Activated T-helper 9 cell treated with anti-CD3 and anti-CD28 coated beads, Interleukin-2, amount 50 U/mL, for 16 hours (primary cell): Measurements from ENCODE around the gene UTP14C.
"Not testable (repeated sequence)": the region's sequence is repeated elsewhere in the genome, so short reads cannot be mapped to it uniquely, and the experiment has no call there.

Experiments
- DNase-seq: peaks from one replicate; pipeline ENCODE4 v3.0.0-alpha.2; 2020; ENCODE audit warnings: low read depth

The UTP14C gene

DNA sequence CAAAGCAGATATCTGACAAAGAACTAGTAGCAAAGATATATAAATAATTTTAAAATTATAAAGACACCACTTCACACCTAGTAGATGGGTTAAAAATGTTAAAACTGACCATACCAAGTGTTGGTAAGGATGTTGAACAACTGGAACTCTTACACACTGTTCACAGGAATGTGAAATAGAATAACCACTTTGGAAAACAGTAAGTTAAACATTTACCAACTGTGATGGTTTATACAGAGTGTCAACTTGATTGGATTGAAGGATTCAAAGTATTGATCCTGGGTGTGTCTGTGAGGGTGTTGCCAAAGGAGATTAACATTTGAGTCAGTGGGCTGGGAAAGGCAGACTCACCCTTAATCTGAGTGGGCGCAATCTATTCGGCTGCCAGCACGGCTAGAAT lies 19.2 kb downstream of the UTP14C start:
- no peak for DNase-seq

DNA sequence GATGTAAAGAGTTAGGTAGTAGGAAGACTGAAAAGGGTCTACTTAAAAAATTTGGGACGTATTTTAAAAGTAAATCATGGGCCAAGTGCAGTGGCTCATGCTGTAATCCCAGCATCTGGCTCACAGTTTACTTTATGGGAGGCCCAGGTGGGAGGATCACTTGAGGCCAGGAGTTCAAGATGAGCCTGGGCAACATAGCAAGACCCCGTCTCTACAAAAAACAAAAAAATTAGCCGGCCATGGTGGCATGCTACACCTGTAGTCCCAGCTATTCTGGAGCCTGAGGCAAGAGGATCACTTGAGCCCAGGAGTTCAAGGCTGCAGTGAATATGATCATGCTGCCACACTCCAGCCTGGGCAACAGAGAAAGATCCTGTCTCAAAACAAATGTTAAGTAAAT lies 23.0 kb downstream of the UTP14C start:
- no peak for DNase-seq

DNA sequence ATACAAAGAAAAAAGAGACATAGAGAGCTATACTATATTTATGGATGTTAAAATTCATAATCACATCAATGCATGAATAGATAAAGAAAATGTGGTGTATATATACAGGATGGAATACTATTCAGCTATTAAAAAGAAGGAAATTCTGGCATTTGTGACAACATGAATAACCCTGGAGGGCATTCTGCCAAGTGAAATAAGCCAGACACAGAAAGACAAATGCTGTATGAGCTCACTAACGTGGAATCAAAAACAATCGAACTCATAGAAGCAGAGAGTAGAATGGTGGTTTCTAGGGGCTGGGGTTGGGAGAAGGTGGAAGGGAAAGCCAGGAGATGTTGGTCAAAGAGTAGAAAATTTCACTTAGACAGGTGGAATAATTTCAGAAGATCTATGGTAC lies 24.0 kb downstream of the UTP14C start:
- DNase-seq, result no peak

DNA sequence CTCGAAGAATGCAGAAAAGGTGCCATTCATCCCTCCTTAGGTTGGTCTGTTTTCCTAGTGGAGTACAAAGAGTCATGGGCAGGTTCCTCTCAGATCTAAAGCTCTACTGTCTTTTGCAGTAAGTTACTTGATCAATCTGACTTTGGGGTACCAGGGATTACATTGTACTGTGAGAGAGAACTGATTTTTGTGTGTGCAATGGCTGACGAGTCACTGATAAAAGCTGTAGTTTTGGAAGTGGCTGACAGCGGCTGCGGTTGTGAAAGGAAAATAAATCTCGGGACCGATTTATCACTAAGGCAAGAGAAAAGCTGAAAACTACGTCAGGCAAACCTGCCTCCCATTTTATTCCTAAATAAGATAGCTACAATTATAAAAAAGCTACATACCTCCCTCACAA lies 26.9 kb downstream of the UTP14C start:
- DNase-seq, result no peak

DNA sequence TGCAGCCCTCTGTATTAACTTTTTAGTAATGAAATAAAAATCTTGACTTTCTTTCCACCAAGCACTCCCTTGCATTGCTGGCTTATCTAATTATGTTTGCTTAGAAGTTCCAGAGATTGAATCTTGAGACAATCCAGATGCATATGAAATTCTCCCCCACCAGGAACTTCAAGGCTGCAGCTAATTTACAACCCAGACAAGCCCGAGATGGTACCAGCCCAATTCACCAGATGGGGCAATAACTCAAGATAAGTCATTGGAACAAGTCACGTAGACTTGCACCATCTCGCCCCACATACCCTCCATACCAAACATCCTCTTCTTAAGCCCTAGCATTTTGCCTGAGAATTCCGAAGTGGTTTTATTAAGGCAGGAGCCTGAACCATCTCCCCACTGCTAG lies 29.0 kb downstream of the UTP14C start:
- DNase-seq, result no peak

DNA sequence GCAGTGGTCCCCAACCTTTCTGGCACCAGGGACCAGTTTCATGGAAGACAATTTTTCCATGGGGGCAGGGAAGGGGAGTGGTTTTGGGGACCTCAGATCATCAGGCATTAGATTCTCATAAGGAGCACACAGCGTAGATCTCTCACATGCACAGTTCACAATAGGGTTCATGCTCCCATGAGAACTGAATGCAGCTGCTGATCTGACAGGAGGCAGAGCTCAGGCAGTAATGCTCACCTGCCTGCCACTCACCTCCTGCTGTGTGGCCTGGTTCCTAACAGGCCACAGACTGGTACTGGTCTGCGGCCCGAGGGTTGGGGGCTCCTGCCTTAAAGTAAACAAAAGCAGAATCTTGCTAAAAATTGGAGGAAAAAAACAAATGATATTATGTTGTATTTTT lies 36.6 kb downstream of the UTP14C start:
- DNase-seq, result not testable (repeated sequence)

DNA sequence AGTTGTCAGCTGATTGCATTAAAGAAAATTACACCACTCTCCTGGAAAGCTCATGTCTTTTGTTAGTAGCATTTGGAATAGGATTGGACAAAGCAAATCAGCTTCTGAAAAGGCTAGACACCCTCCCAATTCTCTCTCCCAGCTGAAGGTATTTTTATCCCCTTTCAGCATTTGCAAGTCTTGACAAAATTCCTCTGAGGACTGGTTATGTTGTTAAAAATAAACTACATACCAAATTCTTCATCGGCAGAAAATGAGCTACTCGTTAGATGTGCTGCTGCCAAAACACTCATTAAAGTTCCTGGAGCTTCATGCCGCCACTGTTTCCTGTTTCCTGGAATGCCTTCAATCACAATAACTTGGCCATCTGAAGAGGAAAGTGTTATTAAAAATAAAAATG lies 37.1 kb downstream of the UTP14C start:
- no peak for DNase-seq

DNA sequence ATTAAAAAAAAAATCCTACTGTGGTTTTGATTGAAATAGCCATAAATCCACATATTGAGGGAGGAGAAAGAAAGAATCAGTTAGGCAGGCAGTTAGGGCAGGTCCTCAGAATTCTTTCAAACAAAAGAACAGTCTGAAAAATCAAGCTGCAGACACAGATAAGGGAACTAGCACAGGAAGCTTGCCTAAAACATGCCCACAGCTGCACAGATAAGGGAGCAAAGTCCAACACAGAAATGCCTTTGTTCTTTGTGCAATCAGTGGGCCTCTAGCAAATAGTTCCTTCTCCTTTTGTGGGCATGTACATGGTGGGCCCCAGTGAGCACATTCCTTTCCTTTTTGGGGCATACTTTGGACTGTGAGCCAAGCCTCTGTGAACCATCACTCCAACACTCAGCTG lies 42.7 kb downstream of the UTP14C start:
- no peak for DNase-seq

DNA sequence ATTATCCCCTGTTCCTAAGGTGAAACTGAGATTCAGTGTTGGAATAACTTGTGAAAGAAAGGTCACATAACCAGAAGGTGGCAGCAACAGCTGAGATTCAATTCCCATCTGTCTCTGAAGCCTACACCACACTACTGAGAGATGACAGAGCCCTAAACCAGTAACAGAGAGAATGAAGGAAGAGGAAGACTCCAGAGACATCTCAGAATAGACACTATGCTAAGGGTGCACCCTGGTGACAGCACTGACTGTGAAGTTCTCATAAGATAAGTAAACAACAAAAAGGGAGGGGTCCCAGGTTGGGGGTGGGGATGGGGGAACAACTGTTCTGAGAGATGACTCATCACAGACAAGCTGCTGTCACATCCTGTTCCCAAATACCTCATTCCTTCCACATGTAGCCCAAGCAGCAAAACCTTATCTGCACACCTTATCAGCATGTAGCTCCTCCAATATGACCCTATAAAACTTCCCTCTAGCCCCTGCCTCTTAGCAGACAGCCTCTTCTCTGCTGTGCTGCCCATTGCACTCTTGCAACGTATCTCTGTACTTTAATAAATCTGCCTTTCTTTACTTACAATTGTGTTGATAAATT lies 46.5 kb downstream of the UTP14C start:
- no peak for DNase-seq
